ENCODE results near the gene FSD1L. TPM values are rescaled to one million over a fixed set of nuclear protein-coding genes. Genes with fewer than 3 reads are reported as not detected.

The FSD1L gene
- total RNA-seq, 3 donors from 2014 or later (not counting 1 experiment from before 2014, with no cell fraction given): 2.0 to 4.2 (median 2.1) TPM

DNA sequence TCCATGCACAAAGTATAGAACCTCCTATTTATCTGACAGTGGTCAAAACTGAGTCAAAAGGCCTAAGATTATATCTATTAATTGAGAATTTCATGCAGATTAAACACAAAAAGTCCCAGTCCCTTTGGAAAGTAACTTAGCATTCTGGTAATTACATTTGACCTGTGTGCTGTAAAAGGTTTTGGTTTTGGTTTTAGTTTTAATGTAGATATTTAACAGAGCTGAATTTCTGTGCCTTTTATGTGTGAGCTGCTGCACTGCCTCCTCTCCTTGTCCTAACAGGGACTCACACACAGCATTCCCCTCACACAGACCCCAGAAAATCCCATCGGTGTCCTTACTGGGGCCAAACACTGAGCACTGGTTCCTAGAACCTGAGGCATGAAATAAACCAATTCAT is 31.0 kb upstream of the FSD1L start:
- H3K27me3 ChIP-seq (ENCODE audit: control insufficient read depth, insufficient read depth, low read length): peaks cover 3% of the 10 kb centered on the region
- ATAC-seq: no peak

DNA sequence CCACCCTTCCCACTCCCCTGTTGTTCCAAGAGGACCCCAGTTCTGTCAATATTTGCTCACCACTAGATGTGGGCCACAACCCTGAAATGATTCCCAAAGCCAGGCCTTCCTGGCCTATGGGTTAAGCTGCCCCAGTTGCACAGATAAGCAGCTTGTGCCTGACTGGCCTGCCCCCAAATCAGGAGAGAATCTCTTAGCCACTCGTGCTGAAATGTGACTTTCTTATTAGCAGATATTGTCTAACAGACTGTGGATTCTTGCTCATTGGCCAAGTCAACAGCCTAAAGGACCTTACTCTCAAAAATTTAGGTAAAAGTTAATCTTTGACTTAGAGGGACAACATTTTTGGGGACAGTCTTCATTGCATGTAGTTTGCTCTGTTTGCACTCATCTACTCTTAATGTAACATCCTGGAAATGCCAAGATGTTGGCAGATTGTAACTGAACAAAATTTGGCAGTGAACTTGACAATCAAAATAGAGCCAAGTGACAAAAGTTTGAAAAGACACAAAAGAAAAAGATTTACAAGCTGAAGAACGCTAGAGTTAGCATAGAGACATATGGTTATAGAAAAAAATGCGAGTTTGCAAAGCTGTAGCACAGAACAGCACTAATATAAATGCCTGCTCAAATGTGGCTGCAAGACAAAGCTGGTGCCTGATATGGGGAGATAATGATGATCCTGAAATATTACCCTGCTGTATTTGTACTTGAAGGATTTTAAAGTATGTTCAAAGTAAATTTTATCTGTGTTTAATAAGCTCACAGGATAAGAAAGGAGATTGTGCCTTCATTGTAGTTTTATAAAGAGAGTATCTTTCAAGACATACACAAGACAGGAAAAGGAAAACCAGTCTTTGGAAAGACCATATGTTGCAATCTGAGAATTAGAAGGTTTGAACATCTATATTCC is 29.0 kb upstream of the FSD1L start:
- no peaks in the 10 kb centered on the region for H3K4me1 ChIP-seq (ENCODE audit: control insufficient read depth, insufficient read depth, low read length)
- ATAC-seq (no peak), DNase-seq (no peak)
- Mint-ChIP-seq H3K36me3 (no peaks in the 10 kb centered on the region), H3K4me3 (no peak overlapping the region), H3K27ac (no peak overlapping the region), H3K9me3 (no peaks in the 10 kb centered on the region), H3K27me3 (ENCODE audit: low read depth in 2 of 2) (peaks cover 7 to 10% of the 10 kb centered on the region in 2 donors), H3K4me1 (peaks cover 5 to 6% of the 10 kb centered on the region in 2 donors)
- intact Hi-C loops (cut with micrococcal nuclease): loop anchor here (10.0 kb wide), 1 partner anchor 494 kb away; the partner anchor contains the start of gene ABCA1
- H3K36me3 ChIP-seq (ENCODE audit: control insufficient read depth, insufficient read depth, low read length): no peaks in the 10 kb centered on the region
- no peaks in the 10 kb centered on the region for H3K9me3 ChIP-seq (ENCODE audit: control insufficient read depth, insufficient read depth, low read length)
- 88% methylated on average over 3 of the region's 3 CpGs for WGBS (ENCODE audit: insufficient coverage)
- no peak overlapping the region for H3K4me3 ChIP-seq (ENCODE audit: low read length)
- no peak overlapping the region for H3K27ac ChIP-seq (ENCODE audit: low read length)
- TF ChIP-seq, protein P1, sequence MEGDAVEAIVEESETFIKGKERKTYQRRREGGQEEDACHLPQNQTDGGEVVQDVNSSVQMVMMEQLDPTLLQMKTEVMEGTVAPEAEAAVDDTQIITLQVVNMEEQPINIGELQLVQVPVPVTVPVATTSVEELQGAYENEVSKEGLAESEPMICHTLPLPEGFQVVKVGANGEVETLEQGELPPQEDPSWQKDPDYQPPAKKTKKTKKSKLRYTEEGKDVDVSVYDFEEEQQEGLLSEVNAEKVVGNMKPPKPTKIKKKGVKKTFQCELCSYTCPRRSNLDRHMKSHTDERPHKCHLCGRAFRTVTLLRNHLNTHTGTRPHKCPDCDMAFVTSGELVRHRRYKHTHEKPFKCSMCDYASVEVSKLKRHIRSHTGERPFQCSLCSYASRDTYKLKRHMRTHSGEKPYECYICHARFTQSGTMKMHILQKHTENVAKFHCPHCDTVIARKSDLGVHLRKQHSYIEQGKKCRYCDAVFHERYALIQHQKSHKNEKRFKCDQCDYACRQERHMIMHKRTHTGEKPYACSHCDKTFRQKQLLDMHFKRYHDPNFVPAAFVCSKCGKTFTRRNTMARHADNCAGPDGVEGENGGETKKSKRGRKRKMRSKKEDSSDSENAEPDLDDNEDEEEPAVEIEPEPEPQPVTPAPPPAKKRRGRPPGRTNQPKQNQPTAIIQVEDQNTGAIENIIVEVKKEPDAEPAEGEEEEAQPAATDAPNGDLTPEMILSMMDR (IDR thresholded peaks at IDR 0.05): no peak
- H3K27me3 ChIP-seq (ENCODE audit: control insufficient read depth, insufficient read depth, low read length): peaks cover 3% of the 10 kb centered on the region

More for the DNA sequence above, 31.0 kb upstream of the FSD1L start:
- WGBS (ENCODE audit: insufficient coverage): 92% methylated on average over 1 of the region's 1 CpG
- H3K9me3 ChIP-seq (ENCODE audit: control insufficient read depth, insufficient read depth, low read length): no peaks in the 10 kb centered on the region
- intact Hi-C loops (cut with micrococcal nuclease): loop anchor here (10.0 kb wide), 1 partner anchor 492 kb away; the partner anchor contains the start of gene ABCA1
- no peak for DNase-seq
- H3K36me3 ChIP-seq (ENCODE audit: control insufficient read depth, insufficient read depth, low read length): no peaks in the 10 kb centered on the region
- Mint-ChIP-seq H3K9me3 (no peaks in the 10 kb centered on the region), H3K36me3 (no peaks in the 10 kb centered on the region), H3K27ac (no peak overlapping the region), H3K4me3 (no peak overlapping the region), H3K4me1 (peaks cover 5 to 6% of the 10 kb centered on the region in 2 donors), H3K27me3 (ENCODE audit: low read depth in 2 of 2) (peaks cover 18 to 28% of the 10 kb centered on the region in 2 donors)
- H3K27ac ChIP-seq (ENCODE audit: low read length): no peak overlapping the region
- no peaks in the 10 kb centered on the region for H3K4me1 ChIP-seq (ENCODE audit: control insufficient read depth, insufficient read depth, low read length)
- H3K4me3 ChIP-seq (ENCODE audit: low read length): no peak overlapping the region
- TF ChIP-seq, protein P1 (IDR thresholded peaks at IDR 0.05): no peak

GRCh38 chr9:105419816-105420597 is 27.8 kb upstream of the FSD1L start:
- H3K4me3 Mint-ChIP-seq: no peak overlapping the region
- H3K9me3 Mint-ChIP-seq: no peaks in the 10 kb centered on the region
- no peaks in the 10 kb centered on the region for H3K36me3 Mint-ChIP-seq
- no peak overlapping the region for H3K27ac Mint-ChIP-seq
- peaks cover 1% of the 10 kb centered on the region for H3K27me3 ChIP-seq (ENCODE audit: control insufficient read depth, insufficient read depth, low read length)
- intact Hi-C loops (cut with micrococcal nuclease): loop anchor here (10.0 kb wide), 1 partner anchor 495 kb away; the partner anchor contains the start of gene ABCA1
- TF ChIP-seq, protein P1 (IDR thresholded peaks at IDR 0.05): no peak
- peaks cover 4% of the 10 kb centered on the region in 2 donors for H3K27me3 Mint-ChIP-seq (ENCODE audit: low read depth in 2 of 2)
- H3K4me3 ChIP-seq (ENCODE audit: low read length): no peak overlapping the region
- H3K4me1 ChIP-seq (ENCODE audit: control insufficient read depth, insufficient read depth, low read length): no peaks in the 10 kb centered on the region
- no peak overlapping the region for H3K27ac ChIP-seq (ENCODE audit: low read length)
- no peaks in the 10 kb centered on the region for H3K36me3 ChIP-seq (ENCODE audit: control insufficient read depth, insufficient read depth, low read length)
- WGBS (ENCODE audit: insufficient coverage): 93% methylated on average over 7 of the region's 10 CpGs
- no peaks in the 10 kb centered on the region for H3K9me3 ChIP-seq (ENCODE audit: control insufficient read depth, insufficient read depth, low read length)
- no peak for ATAC-seq
- DNase-seq: no peak
- peaks cover 3 to 4% of the 10 kb centered on the region in 2 donors for H3K4me1 Mint-ChIP-seq
